Esophagus squamous epithelium (tissue), 4 donors: ENCODE measurements around the gene PGAP6.

Experiments used
- POLR2A ChIP-seq, 4 donors: fragments of 450-650 bp; IDR thresholded peaks; one replicate each; pipeline ENCODE4 v1.6.1; 2017; ENCODE audit warnings: antibody characterized with exemption in 4 of 4, mild to moderate bottlenecking in 4 of 4, moderate library complexity in 3 of 4
- TF ChIP-seq, protein P1 (sequence below), 6 experiments: fragments of 450-650 bp in 4 of 6; fragments of 200-600 bp in 2 of 6; sonication (generic) in 2 of 6; IDR thresholded peaks; one replicate each; pipeline ENCODE4 v1.5.1; 2016 to 2019; ENCODE audit warnings: antibody characterized with exemption in 6 of 6, mild to moderate bottlenecking in 4 of 6, moderate library complexity in 4 of 6

DNA sequence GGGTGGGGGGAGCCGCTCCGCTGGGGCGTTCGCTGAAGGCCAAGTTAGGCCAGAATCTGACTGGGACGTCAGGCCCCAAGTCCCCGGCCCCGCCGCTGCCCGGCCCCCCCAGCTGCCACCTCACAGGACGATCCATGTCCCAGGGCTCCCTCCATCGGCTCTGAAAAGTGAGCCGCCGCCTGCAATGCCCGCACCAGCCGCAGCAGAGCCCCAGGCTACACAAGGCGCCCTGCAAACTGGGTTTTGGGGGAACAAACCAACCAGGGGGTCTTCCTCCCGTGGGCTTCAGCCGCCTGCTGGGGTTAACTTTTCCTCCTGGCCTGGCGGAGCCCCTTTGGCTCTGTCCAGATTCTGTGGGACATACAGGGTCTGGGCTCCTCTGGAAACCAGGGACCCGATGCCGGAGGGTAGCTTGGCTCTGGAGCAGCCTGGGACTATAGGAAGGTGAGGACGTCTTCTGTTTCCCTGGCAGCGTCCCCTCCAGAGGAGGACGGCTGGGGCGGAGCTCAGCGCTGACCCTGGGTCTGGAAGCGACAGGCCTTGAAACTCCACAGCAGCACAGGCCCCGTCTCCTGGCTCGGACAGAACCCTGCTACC is 16.1 kb upstream of the PGAP6 start:
- TF ChIP-seq, protein P1, sequence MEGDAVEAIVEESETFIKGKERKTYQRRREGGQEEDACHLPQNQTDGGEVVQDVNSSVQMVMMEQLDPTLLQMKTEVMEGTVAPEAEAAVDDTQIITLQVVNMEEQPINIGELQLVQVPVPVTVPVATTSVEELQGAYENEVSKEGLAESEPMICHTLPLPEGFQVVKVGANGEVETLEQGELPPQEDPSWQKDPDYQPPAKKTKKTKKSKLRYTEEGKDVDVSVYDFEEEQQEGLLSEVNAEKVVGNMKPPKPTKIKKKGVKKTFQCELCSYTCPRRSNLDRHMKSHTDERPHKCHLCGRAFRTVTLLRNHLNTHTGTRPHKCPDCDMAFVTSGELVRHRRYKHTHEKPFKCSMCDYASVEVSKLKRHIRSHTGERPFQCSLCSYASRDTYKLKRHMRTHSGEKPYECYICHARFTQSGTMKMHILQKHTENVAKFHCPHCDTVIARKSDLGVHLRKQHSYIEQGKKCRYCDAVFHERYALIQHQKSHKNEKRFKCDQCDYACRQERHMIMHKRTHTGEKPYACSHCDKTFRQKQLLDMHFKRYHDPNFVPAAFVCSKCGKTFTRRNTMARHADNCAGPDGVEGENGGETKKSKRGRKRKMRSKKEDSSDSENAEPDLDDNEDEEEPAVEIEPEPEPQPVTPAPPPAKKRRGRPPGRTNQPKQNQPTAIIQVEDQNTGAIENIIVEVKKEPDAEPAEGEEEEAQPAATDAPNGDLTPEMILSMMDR (IDR thresholded peaks at IDR 0.05) = peak in 5 of 6 experiments; percentile 34 to 63 (median 52)
- TF ChIP-seq POLR2A (IDR thresholded peaks at IDR 0.05) = no peak
